Neural progenitor cell (in vitro differentiated cells): ENCODE data around the gene VTI1A. TPM values are rescaled to one million over a fixed set of nuclear protein-coding genes. Genes with fewer than 3 reads are reported as not detected.

Experiments
- DNase-seq: peaks from one replicate; pipeline ENCODE4 v3.0.0-alpha.2; 2016; ENCODE audit warnings: low spot score
- H2AFZ ChIP-seq: fragments of 200-600 bp; sonication (generic); replicated peaks from 2 replicates; pipeline ENCODE4 v1.6.1; 2016; ENCODE audit warnings: antibody characterized with exemption
- H3F3A ChIP-seq: fragments of 200-600 bp; sonication (generic); 2 replicates; pipeline ENCODE4 v1.6.1; 2016; ENCODE audit warnings: antibody characterized with exemption, low read depth
- H3K27ac ChIP-seq: fragments of 200-600 bp; sonication (generic); 2 replicates; pipeline ENCODE4 v1.5.1; 2016; ENCODE audit warnings: mild to moderate bottlenecking
- H3K27me3 ChIP-seq: fragments of 200-600 bp; sonication (generic); 2 replicates; pipeline ENCODE4 v1.6.1; 2016; ENCODE audit warnings: mild to moderate bottlenecking, moderate library complexity
- H3K36me3 ChIP-seq: fragments of 200-600 bp; sonication (generic); 2 replicates; pipeline ENCODE4 v1.5.1; 2016
- H3K4me1 ChIP-seq: fragments of 200-600 bp; sonication (generic); 2 replicates; pipeline ENCODE4 v1.6.1; 2016; ENCODE audit warnings: mixed run types
- H3K4me2 ChIP-seq: fragments of 200-600 bp; sonication (generic); 2 replicates; pipeline ENCODE4 v1.6.1; 2016
- H3K4me3 ChIP-seq: fragments of 200-600 bp; sonication (generic); 2 replicates; pipeline ENCODE4 v1.5.1; 2016
- H3K79me2 ChIP-seq: fragments of 200-600 bp; sonication (generic); 2 replicates; pipeline ENCODE4 v1.6.1; 2016; ENCODE audit warnings: low read depth
- H3K9ac ChIP-seq: fragments of 200-600 bp; sonication (generic); 2 replicates; pipeline ENCODE4 v1.6.1; 2016
- H3K9me3 ChIP-seq: fragments of 200-600 bp; sonication (generic); 2 replicates; pipeline ENCODE4 v1.5.1; 2016; ENCODE audit warnings: low read depth
- H4K20me1 ChIP-seq: fragments of 200-600 bp; sonication (generic); 2 replicates; pipeline ENCODE4 v1.6.1; 2016; ENCODE audit warnings: low read depth
- H3K27ac Mint-ChIP-seq: 3 replicates; pipeline ENCODE4 v1.8.0; 2021; ENCODE audit warnings: mixed read lengths
- H3K27me3 Mint-ChIP-seq: 2 replicates; pipeline ENCODE4 v1.8.0; 2022; ENCODE audit warnings: low read depth, mild to moderate bottlenecking, inconsistent platforms, moderate library complexity, mixed read lengths; ENCODE audit not compliant: insufficient read depth
- H3K36me3 Mint-ChIP-seq: 3 replicates; pipeline ENCODE4 v1.8.0; 2021; ENCODE audit warnings: mixed read lengths
- H3K4me1 Mint-ChIP-seq: 3 replicates; pipeline ENCODE4 v1.8.0; 2021; ENCODE audit warnings: mixed read lengths
- H3K4me3 Mint-ChIP-seq: 3 replicates; pipeline ENCODE4 v1.8.0; 2021; ENCODE audit warnings: mild to moderate bottlenecking, moderate library complexity, mixed read lengths
- H3K9me3 Mint-ChIP-seq: 3 replicates; pipeline ENCODE4 v1.8.0; 2020; ENCODE audit warnings: mixed read lengths
- EZH2 ChIP-seq: fragments of 200-600 bp; sonication (generic); IDR thresholded peaks from 2 replicates; pipeline ENCODE4 v1.6.1; 2017; ENCODE audit warnings: antibody characterized with exemption, mild to moderate bottlenecking, moderate library complexity
- EZH2phosphoT487 ChIP-seq: fragments of 200-600 bp; sonication (generic); IDR thresholded peaks from 2 replicates; pipeline ENCODE4 v1.6.1; 2017; ENCODE audit warnings: antibody characterized with exemption
- total RNA-seq: library from RNA; depleted of rRNA; stranded (reverse); fragments of >200 nt; gene quantifications from 2 replicates; pipeline ENCODE4 v1.2.3, GENCODE V29; 2015; ENCODE audit warnings: low replicate concordance
- TF ChIP-seq, protein P1 (sequence below): fragments of 200-600 bp; sonication (generic); IDR thresholded peaks from 2 replicates; pipeline ENCODE4 v1.5.1; 2017; ENCODE audit warnings: antibody characterized with exemption, mild to moderate bottlenecking

VTI1A gene
- total RNA-seq, 1 donor from 2014 or later: 28.8 TPM

DNA sequence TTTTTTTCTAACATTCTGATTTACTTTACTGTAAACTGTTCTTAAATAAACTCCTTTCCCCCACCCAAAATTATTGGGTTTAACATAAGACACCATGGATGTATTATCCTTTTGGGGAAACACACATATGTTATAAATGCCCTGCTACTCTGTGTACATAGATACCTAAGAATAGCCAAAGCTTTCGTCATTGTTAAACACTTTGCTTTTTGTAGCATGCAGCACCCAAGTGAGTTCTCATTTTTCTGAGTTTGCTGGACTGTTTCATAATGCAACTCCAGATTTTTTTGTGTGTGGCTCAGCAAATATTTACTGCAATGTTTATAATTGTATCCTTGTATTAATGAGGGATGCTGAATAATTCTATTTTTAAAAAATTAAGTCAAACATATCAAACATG, 86.9 kb downstream of the VTI1A start:
- H3K4me3 Mint-ChIP-seq: no peak overlapping the region
- peak overlapping the region; percentile 4 for H3K4me2 ChIP-seq

GRCh38 chr10:112535531-112535951, 88.5 kb downstream of the VTI1A start:
- no peak overlapping the region for H3K4me3 Mint-ChIP-seq
- H3K9me3 Mint-ChIP-seq: no peaks in the 10 kb centered on the region
- Histone ChIP-seq H3F3A (peaks cover 13% of the 10 kb centered on the region), H3K79me2 (no peaks in the 10 kb centered on the region), H4K20me1 (no peaks in the 10 kb centered on the region), H3K9ac (no peak overlapping the region), H3K4me2 (peak overlapping the region; percentile 41), H3K4me3 (no peak overlapping the region), H3K9me3 (no peaks in the 10 kb centered on the region), H3K27ac (peak overlapping the region; percentile 53), H2AFZ (peak overlapping the region; percentile 89), H3K4me1 (peaks cover 56% of the 10 kb centered on the region), H3K36me3 (no peaks in the 10 kb centered on the region), H3K27me3 (no peaks in the 10 kb centered on the region)
- no peak for TF ChIP-seq EZH2phosphoT487
- no peak for TF ChIP-seq EZH2
- TF ChIP-seq, protein P1, sequence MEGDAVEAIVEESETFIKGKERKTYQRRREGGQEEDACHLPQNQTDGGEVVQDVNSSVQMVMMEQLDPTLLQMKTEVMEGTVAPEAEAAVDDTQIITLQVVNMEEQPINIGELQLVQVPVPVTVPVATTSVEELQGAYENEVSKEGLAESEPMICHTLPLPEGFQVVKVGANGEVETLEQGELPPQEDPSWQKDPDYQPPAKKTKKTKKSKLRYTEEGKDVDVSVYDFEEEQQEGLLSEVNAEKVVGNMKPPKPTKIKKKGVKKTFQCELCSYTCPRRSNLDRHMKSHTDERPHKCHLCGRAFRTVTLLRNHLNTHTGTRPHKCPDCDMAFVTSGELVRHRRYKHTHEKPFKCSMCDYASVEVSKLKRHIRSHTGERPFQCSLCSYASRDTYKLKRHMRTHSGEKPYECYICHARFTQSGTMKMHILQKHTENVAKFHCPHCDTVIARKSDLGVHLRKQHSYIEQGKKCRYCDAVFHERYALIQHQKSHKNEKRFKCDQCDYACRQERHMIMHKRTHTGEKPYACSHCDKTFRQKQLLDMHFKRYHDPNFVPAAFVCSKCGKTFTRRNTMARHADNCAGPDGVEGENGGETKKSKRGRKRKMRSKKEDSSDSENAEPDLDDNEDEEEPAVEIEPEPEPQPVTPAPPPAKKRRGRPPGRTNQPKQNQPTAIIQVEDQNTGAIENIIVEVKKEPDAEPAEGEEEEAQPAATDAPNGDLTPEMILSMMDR: no peak
- H3K27ac Mint-ChIP-seq: peak overlapping the region; percentile 54
- no peak for DNase-seq
- H3K4me1 Mint-ChIP-seq: peaks cover 51% of the 10 kb centered on the region
- H3K27me3 Mint-ChIP-seq: no peaks in the 10 kb centered on the region
- H3K36me3 Mint-ChIP-seq: peaks cover 6% of the 10 kb centered on the region

More for the DNA sequence above, 86.9 kb downstream of the VTI1A start:
- Histone ChIP-seq H3K36me3 (no peaks in the 10 kb centered on the region), H2AFZ (no peak overlapping the region), H3K27ac (no peak overlapping the region), H3K27me3 (no peaks in the 10 kb centered on the region), H3K79me2 (no peaks in the 10 kb centered on the region), H3K4me1 (peaks cover 67% of the 10 kb centered on the region), H3K9ac (no peak overlapping the region), H3K9me3 (no peaks in the 10 kb centered on the region), H4K20me1 (no peaks in the 10 kb centered on the region), H3K4me3 (no peak overlapping the region), H3F3A (peaks cover 18% of the 10 kb centered on the region)
- Mint-ChIP-seq H3K36me3 (no peaks in the 10 kb centered on the region), H3K27me3 (no peaks in the 10 kb centered on the region), H3K9me3 (no peaks in the 10 kb centered on the region), H3K4me1 (peaks cover 59% of the 10 kb centered on the region), H3K27ac (no peak overlapping the region)
- TF ChIP-seq EZH2phosphoT487: no peak
- TF ChIP-seq, protein P1: no peak
- TF ChIP-seq EZH2: no peak
- DNase-seq: no peak

GRCh38 chr10:112536663-112537062, 89.6 kb downstream of the VTI1A start:
- Mint-ChIP-seq H3K27me3 (no peaks in the 10 kb centered on the region), H3K4me1 (peaks cover 40% of the 10 kb centered on the region), H3K36me3 (peaks cover 6% of the 10 kb centered on the region), H3K27ac (no peak overlapping the region), H3K4me3 (no peak overlapping the region), H3K9me3 (no peaks in the 10 kb centered on the region)
- Histone ChIP-seq H3F3A (peaks cover 9% of the 10 kb centered on the region), H3K4me2 (no peak overlapping the region), H3K9me3 (no peaks in the 10 kb centered on the region), H3K36me3 (no peaks in the 10 kb centered on the region), H3K27me3 (no peaks in the 10 kb centered on the region), H4K20me1 (no peaks in the 10 kb centered on the region), H3K4me1 (peaks cover 44% of the 10 kb centered on the region), H3K4me3 (no peak overlapping the region), H2AFZ (no peak overlapping the region), H3K9ac (no peak overlapping the region), H3K27ac (no peak overlapping the region), H3K79me2 (no peaks in the 10 kb centered on the region)
- DNase-seq: no peak
- TF ChIP-seq, protein P1: no peak
- TF ChIP-seq EZH2 (no peak), EZH2phosphoT487 (no peak)
